Bone marrow (tissue), 2 donors: ENCODE measurements around the gene COL11A1.
"Not testable (repeated sequence)": the region's sequence is repeated elsewhere in the genome, so short reads cannot be mapped to it uniquely, and the experiment has no call there.

Experiments
- DNase-seq, 2 donors: peaks; one replicate each; lab custom pipeline; 2025; lab: John Stamatoyannopoulos, UW

The COL11A1 gene

DNA sequence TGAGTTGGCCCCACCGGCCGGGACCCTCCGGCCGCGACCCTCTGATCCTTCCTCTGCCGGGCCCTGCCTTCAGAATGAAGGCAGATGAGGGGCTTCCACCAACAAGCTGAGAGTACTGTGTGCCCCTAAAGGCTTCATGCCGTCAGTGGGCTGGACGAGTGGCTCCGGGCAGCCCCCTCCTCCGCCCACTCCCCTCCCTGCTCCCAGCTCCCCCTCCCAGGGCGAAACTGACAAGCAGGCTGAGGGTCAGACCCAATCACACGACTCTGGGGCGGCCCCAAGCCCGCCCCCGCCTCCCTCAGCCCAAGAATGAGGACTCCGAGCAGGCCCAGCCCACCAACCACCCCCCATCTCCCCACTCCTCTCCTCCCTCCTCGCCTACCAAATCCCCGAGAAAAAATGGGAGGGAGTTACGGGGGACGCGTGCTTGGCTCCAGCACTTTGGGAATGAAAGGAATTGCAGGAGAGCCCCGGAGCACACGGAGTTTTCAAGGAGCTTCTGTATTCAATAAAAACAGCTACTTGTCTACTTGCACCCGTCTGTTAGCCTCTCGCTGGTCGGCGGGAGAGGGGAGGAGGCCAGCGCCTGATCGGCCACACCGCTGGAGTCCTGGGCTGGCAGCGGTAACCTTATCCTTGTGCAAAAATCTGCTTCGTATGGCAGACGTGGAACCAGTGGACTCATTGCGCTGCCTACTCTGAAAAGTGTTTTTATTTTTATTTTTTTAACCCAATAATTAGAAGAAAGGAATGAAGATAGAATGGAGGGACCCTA lies at the start of gene COL11A1:
COL11A1 (minus strand) TSS at position 147 of the 775 bp plus-strand sequence. CDS start 344 bp downstream, outside the sequence.
- no peak for DNase-seq

DNA sequence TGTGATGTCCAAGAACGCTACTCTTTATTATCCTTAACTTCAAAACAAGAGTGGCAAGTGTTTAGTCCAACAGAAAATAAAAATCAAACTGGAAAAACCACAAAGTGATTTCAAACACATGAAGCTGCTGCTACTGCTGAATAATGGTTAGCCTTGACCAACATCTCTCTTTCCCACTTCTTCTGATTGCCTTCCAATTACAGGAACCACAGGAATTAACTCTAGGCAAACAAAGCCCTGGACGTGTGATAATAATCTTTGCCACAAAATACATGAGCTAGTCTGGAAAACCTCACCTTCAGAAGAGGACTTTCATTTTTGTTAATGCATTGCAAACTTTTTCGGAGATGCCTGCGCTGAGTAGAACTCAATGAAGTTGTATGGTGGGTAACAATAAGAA lies 48.6 kb upstream of the COL11A1 start:
- no peak for DNase-seq

DNA sequence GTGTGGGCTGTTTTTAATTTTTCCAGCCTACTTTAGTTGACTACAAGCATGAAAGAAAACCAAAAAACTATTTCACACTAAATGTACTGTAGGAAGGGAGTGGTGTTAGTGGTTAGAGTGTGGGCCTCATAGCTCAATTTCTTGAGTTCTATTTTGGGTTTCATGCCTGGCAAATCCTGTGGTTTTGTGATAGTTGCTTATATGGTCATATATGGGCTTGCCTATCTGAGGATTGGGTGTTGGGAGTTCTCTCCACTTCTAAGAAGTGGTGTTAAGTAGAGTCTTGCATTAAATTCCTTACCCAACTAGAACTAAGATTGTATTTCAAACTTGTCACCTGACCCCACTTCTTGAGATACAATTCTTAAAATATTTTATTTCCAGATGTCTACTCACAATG lies 37.8 kb upstream of the COL11A1 start:
- no peak for DNase-seq

GRCh38 chr1:103145449-103145848 lies 37.1 kb upstream of the COL11A1 start:
- DNase-seq, result no peak

DNA sequence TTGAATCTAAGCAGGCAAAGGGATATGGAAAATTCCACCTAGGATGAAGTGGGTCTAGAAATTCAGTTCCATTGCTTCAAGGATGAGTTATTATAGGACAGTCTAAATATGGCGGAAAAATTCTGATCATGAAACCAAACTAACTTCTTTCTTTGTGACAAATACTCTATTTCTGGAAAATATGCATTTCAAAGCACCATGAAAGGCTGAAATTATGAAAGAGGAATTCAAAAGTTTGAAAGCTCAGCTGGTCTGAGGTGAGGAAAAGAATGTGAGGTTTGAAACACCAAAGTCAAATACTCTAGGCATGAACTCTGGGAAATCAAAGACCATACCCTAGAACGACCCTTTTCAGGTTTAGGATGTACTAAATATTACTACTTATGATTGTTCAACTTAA lies 36.4 kb upstream of the COL11A1 start:
- DNase-seq, result no peak

DNA sequence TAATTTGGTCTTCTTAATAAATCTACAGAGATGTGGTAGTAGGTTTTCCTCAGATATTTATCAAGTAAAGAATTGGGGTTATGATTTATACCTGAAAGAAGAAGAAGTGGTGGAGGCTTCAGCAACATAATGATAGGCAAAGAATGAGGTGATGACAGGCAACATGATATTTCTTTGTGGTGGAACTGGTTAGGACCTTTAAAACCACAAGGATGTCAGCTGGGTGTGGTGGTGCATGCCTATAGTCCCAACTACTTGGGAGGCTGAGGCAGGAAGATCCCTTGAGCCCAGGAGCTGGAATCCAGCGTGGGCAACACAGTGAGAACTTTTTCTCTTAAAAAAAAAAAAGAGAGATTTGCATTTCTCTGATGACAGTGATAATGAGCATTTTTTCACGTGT lies 34.1 kb upstream of the COL11A1 start:
- DNase-seq, result no peak

GRCh38 chr1:103129796-103130195 lies 21.5 kb upstream of the COL11A1 start:
- DNase-seq, result no peak

DNA sequence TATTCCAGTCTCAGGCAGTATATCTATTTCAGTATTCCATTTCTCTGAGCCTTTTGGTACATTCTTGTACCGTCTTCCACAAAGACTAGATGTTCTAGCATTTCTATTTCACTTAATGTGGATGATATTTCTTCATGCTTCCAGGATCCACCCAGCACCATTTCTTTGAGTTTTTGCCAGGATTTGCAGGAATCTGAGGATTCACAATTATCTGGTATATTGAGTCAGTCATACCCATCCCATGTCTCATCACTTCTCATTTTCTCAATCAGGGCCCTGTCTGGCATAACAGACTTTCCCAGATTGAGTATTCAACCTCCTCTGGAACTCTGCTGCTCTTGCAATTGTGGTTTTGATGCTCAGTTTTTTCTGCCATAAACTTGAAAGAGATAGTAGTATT lies 20.9 kb upstream of the COL11A1 start:
- no peak for DNase-seq

- DNase-seq, result not testable (repeated sequence)
Measured at GRCh38 chr1:103128256-103128655, 19.9 kb upstream of the COL11A1 start.

GRCh38 chr1:103125219-103125618 lies 16.9 kb upstream of the COL11A1 start:
- DNase-seq, result no peak

GRCh38 chr1:103122983-103123720 lies 14.8 kb upstream of the COL11A1 start:
- DNase-seq, result no peak

DNA sequence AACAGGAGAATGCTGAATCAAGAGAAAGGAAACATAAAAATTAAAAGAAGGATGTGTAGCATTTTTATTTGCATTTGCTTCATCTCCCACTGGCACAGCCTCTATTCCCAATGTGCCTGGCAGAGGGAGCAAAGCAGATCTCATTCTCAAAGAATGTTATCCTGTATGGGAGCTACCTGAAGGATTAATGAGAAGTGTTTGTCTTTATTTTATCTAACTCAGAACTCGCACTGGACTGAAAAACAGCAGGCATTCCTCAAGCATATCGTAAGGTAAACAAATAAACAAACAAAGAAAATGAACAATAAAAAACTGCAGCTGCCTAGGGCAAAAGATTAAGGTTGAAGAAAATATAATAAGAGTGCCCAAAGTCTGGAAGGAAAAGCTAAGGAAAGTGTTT lies 12.7 kb upstream of the COL11A1 start:
- DNase-seq, result no peak

DNA sequence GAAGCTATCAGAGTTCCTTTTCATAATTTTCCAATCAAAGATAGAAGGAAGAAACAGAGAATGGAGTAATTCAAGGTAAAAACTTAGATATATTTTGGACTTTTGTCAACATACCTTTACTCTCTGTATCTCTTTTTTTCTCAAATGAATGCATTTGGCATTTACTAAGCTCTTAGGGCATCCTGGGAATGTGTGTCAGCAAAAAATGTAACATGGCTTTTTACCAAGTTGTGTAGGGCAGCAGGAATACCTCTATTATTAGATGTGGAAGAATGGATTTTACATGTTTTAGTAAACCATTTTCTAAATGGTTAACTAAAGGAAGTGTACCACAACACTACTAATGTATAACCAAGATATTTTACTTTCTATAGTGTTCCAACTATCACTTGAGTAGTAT lies 4.2 kb upstream of the COL11A1 start:
- no peak for DNase-seq

DNA sequence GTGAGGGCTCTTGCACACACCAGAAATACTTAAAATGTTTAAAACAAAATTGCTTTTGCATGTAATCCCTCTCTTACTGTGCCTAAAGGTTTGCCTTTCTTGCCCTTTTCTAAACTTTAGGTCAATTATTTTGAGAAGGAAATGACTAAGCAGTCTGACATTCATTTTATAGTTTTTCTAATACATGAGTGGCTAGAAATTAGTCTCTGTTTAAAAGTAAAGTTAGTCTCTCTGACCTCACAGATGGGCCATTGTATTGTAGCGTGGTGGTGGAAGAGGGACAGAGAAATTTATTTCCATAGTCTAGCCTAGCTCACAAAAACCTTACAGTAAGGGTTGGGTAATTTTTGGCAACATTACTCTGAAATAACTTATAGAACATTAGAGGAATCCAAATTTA lies 3.6 kb upstream of the COL11A1 start:
- DNase-seq, result no peak

DNA sequence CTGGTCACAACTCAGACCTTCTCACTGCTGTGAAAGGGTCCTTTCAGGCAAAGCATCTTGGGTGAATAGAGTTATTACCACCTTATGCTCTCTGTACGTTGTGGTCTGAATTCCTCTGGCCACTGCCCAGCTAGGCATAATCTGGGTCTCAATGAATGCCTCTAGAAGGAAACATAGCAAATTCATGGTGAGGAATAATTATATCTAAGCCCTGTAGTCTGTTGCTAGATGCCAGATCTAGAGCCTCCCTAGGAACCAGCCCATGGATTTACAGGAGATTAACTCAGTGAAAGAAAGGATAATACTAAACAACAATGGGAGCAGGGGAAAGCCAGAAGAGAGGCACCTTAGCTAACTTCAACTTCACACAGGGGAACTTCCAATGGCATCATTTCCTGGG lies 2.4 kb upstream of the COL11A1 start:
- no peak for DNase-seq

DNA sequence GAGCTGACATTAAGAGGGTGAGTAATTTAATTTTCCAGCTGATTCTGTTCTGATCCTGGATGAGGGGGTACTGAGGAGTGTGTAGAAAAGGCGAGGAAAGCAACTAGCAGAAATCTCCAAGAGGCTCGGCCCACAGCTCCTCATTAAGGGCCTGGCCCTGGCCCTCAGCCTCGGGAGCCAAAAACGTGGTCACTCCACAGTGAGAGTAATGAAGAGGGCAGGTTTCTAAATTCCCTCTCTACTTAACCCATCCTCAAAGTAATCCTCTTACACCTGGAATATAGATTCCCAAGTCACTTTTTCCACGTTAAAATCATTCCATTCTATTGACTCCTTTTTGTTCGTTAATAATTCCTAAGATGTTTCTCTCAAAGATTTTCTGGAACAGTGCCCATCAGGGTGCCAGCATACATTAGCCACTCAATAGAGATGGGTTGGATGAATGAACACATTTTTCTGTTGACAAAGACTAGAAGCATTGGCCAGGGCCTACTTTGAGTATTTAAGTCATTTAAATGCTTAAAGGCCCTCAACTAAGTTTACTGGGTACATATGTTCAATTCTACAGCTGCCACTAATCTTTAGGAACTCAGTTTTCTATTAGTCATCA lies 1.1 kb upstream of the COL11A1 start:
- DNase-seq, result no peak

GRCh38 chr1:103107741-103108375 lies 464 bp downstream of the COL11A1 start:
- no peak for DNase-seq

GRCh38 chr1:103106426-103107341 lies 1.6 kb downstream of the COL11A1 start:
- DNase-seq, result no peak

GRCh38 chr1:103101399-103101798 lies 6.9 kb downstream of the COL11A1 start:
- DNase-seq, result no peak

GRCh38 chr1:103089221-103089620 lies 19.1 kb downstream of the COL11A1 start:
- DNase-seq, result no peak

GRCh38 chr1:103087256-103087655 lies 21.1 kb downstream of the COL11A1 start:
- DNase-seq, result no peak

DNA sequence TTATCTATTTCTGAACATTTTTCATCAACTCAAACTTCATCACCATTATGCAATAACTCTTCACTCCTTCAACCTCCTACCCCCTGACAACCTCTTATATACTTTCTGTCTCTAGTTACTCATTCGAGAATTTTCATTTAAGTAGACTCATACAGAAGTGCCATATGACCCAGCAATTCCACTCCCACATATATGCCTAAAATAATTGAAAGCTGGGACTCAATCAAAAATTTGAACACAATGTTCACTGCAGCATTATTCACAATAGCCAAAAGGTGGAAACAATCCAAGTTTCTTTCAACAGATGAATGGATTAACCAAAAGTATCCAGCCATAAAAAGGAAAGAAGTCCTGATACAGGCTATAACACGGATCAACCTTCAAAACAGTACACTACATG lies 24.1 kb downstream of the COL11A1 start:
- DNase-seq, result no peak
